Left ventricle myocardium inferior (tissue), 1 donor: ENCODE data around the gene IL7R. TPM values are rescaled to one million over a fixed set of nuclear protein-coding genes. Genes with fewer than 3 reads are reported as not detected.

ENCODE experiments used
- DNase-seq: peaks from one replicate; pipeline ENCODE4 v3.0.0-alpha.2; 2020
- H3K27ac ChIP-seq: fragments of 200-600 bp; replicated peaks from 2 replicates; pipeline ENCODE4 v1.8.0; 2021
- H3K27me3 ChIP-seq: fragments of 200-600 bp; 2 replicates; pipeline ENCODE4 v1.8.0; 2021; ENCODE audit warnings: low read depth
- H3K36me3 ChIP-seq: fragments of 200-600 bp; 2 replicates; pipeline ENCODE4 v1.8.0; 2021
- H3K4me1 ChIP-seq: fragments of 200-600 bp; 2 replicates; pipeline ENCODE4 v1.8.0; 2021
- H3K4me3 ChIP-seq: fragments of 200-600 bp; 2 replicates; pipeline ENCODE4 v1.8.0; 2021; ENCODE audit warnings: mild to moderate bottlenecking, moderate library complexity
- H3K9me3 ChIP-seq: fragments of 200-600 bp; replicated peaks from 2 replicates; pipeline ENCODE4 v1.8.0; 2021
- intact Hi-C: fragments of 100-400 bp; cut with micrococcal nuclease; formaldehyde crosslinking; loops from one replicate; pipeline ENCODE4 v1.11.0; 2022
- total RNA-seq: library from RNA; stranded (reverse); fragmentation: NEBNext Ultra II Directional; extraction: Animal tissue kit (Norgen Biotek cat#: 25700); gene quantifications from one replicate; pipeline ENCODE4 v1.2.1, GENCODE V29; 2021
- TF ChIP-seq, protein P1 (sequence below): fragments of 200-600 bp; IDR thresholded peaks from 2 replicates; pipeline ENCODE4 v1.8.0; 2021; ENCODE audit warnings: antibody characterized with exemption, mild to moderate bottlenecking, borderline replicate concordance
- donor health status: DM: no; HTN: yes; CAD: no; lungs with severe emphysema.

IL7R gene
- total RNA-seq, 1 donor from 2014 or later: 0.66 TPM

DNA sequence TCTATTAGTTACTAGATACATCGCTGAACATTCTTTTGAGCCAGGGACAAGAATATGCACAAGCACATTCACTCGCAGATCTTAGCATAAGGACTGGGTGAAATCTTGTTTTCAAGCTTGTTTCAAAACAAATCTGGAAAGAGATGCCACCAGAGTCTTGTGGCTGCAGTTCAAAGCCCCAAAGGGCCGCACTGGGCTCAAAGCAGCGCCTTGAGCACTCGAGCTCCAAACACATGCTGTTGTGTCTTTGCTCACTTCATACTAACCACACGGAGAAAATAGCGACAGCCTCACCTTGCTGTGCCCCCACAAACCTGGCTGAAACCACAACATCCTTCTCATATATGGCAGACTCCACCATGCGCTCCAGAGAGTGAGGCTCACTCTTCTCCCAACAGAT, 34.2 kb upstream of the IL7R start:
- no peak for DNase-seq
- Histone ChIP-seq H3K27ac (no peak overlapping the region), H3K27me3 (peaks cover 21% of the 10 kb centered on the region), H3K4me1 (no peaks in the 10 kb centered on the region), H3K9me3 (no peaks in the 10 kb centered on the region), H3K4me3 (no peak overlapping the region), H3K36me3 (no peaks in the 10 kb centered on the region)
- intact Hi-C loops: no loop called here
- TF ChIP-seq, protein P1, sequence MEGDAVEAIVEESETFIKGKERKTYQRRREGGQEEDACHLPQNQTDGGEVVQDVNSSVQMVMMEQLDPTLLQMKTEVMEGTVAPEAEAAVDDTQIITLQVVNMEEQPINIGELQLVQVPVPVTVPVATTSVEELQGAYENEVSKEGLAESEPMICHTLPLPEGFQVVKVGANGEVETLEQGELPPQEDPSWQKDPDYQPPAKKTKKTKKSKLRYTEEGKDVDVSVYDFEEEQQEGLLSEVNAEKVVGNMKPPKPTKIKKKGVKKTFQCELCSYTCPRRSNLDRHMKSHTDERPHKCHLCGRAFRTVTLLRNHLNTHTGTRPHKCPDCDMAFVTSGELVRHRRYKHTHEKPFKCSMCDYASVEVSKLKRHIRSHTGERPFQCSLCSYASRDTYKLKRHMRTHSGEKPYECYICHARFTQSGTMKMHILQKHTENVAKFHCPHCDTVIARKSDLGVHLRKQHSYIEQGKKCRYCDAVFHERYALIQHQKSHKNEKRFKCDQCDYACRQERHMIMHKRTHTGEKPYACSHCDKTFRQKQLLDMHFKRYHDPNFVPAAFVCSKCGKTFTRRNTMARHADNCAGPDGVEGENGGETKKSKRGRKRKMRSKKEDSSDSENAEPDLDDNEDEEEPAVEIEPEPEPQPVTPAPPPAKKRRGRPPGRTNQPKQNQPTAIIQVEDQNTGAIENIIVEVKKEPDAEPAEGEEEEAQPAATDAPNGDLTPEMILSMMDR: no peak

GRCh38 chr5:35823347-35824098, 33.2 kb upstream of the IL7R start:
- Histone ChIP-seq H3K27ac (no peak overlapping the region), H3K36me3 (no peaks in the 10 kb centered on the region), H3K27me3 (peaks cover 21% of the 10 kb centered on the region), H3K4me1 (no peaks in the 10 kb centered on the region), H3K9me3 (no peaks in the 10 kb centered on the region), H3K4me3 (no peak overlapping the region)
- intact Hi-C loops: no loop called here
- TF ChIP-seq, protein P1: no peak
- no peak for DNase-seq

DNA sequence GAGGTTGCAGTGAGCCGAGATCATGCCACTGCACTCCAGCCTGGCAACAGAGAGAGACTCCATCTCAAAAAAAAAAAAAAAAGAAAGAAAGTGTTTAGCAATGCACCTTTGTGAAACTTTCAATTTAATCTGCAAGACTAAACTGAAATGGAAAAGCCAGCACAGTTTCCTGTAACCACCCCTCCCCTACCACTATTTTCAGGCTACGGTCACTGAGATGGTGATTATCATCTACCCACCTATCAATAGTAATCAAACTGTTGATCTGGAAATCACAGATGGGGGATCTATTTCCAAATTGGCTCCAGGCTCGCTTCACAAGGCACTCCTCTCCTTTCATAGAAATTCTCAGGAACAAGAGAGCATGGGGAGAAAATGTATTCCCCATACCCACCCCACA, 30.6 kb upstream of the IL7R start:
- intact Hi-C loops: no loop called here
- Histone ChIP-seq H3K27me3 (peaks cover 18% of the 10 kb centered on the region), H3K4me3 (no peak overlapping the region), H3K27ac (no peak overlapping the region), H3K36me3 (no peaks in the 10 kb centered on the region), H3K4me1 (no peaks in the 10 kb centered on the region), H3K9me3 (no peaks in the 10 kb centered on the region)
- DNase-seq: no peak
- TF ChIP-seq, protein P1: no peak

- TF ChIP-seq, protein P1: no peak
- H3K27me3 ChIP-seq: peaks cover 22% of the 10 kb centered on the region
- no peaks in the 10 kb centered on the region for H3K9me3 ChIP-seq
- no peak overlapping the region for H3K4me3 ChIP-seq
- H3K4me1 ChIP-seq: no peaks in the 10 kb centered on the region
- H3K27ac ChIP-seq: no peak overlapping the region
- no peaks in the 10 kb centered on the region for H3K36me3 ChIP-seq
- DNase-seq: no peak
- intact Hi-C loops: no loop called here
Observed at GRCh38 chr5:35826554-35826953, 30.1 kb upstream of the IL7R start.

- Histone ChIP-seq H3K4me3 (no peak overlapping the region), H3K27ac (no peak overlapping the region), H3K27me3 (peaks cover 15% of the 10 kb centered on the region), H3K4me1 (no peaks in the 10 kb centered on the region), H3K36me3 (no peaks in the 10 kb centered on the region), H3K9me3 (no peaks in the 10 kb centered on the region)
- intact Hi-C loops: no loop called here
- TF ChIP-seq, protein P1: no peak
- DNase-seq: no peak
Observed at GRCh38 chr5:35828082-35828598, 28.6 kb upstream of the IL7R start.
